GM21528 (cell line): Measurements from ENCODE around the gene OLA1.

Source experiments
- ATAC-seq: cut with Tn5 transposase; IDR thresholded peaks from one replicate; pipeline ENCODE4 v1.9.1; 2021; ENCODE audit warnings: mild to moderate bottlenecking, moderate library complexity; ENCODE audit not compliant: unreplicated experiment, low FRiP score

The OLA1 gene

GRCh38 chr2:174181368-174181767 is 67.0 kb downstream of the OLA1 start:
- ATAC-seq: no peak

- no peak for ATAC-seq
Observed at GRCh38 chr2:174180726-174181236, 67.6 kb downstream of the OLA1 start.

- ATAC-seq: no peak
Observed at GRCh38 chr2:174180165-174180724, 68.1 kb downstream of the OLA1 start.

- no peak for ATAC-seq
Observed at GRCh38 chr2:174177316-174177890, 70.9 kb downstream of the OLA1 start.

GRCh38 chr2:174176898-174177297 is 71.4 kb downstream of the OLA1 start:
- ATAC-seq: no peak

- ATAC-seq: no peak
Observed at GRCh38 chr2:174174741-174175140, 73.6 kb downstream of the OLA1 start.

- no peak for ATAC-seq
Observed at GRCh38 chr2:174172802-174173355, 75.5 kb downstream of the OLA1 start.

- ATAC-seq: no peak
Observed at GRCh38 chr2:174171686-174172445, 76.5 kb downstream of the OLA1 start.

GRCh38 chr2:174169372-174169771 is 79.0 kb downstream of the OLA1 start:
- ATAC-seq: no peak

GRCh38 chr2:174166261-174166660 is 82.1 kb downstream of the OLA1 start:
- no peak for ATAC-seq

GRCh38 chr2:174161490-174161889 is 86.8 kb downstream of the OLA1 start:
- no peak for ATAC-seq

- no peak for ATAC-seq
Observed at GRCh38 chr2:174158003-174158402, 90.3 kb downstream of the OLA1 start.

- no peak for ATAC-seq
Observed at GRCh38 chr2:174157053-174157452, 91.3 kb downstream of the OLA1 start.

GRCh38 chr2:174153757-174154680 is 94.3 kb downstream of the OLA1 start:
- no peak for ATAC-seq

- no peak for ATAC-seq
Observed at GRCh38 chr2:174149530-174149929, 98.8 kb downstream of the OLA1 start.

- no peak for ATAC-seq
Observed at GRCh38 chr2:174148833-174149232, 99.5 kb downstream of the OLA1 start.

GRCh38 chr2:174145827-174146226 is 102.5 kb downstream of the OLA1 start:
- ATAC-seq: no peak

GRCh38 chr2:174142290-174142689 is 106.0 kb downstream of the OLA1 start:
- no peak for ATAC-seq

- ATAC-seq: no peak
Observed at GRCh38 chr2:174138161-174138560, 110.2 kb downstream of the OLA1 start.

GRCh38 chr2:174135981-174136380 is 112.4 kb downstream of the OLA1 start:
- no peak for ATAC-seq
